Thyroid gland (tissue), 4 donors: ENCODE measurements around the gene ADAM11.

Experiments used
- POLR2A ChIP-seq, 2 donors: fragments of 450-650 bp; IDR thresholded peaks; one replicate each; pipeline ENCODE4 v1.6.1; 2017; ENCODE audit warnings: antibody characterized with exemption in 2 of 2, mild to moderate bottlenecking in 2 of 2, moderate library complexity in 1 of 2
- TF ChIP-seq, protein P1 (sequence below), 6 experiments: fragments of 200-600 bp in 3 of 6; fragments of 450-650 bp in 3 of 6; sonication (generic) in 3 of 6; IDR thresholded peaks; one replicate each; pipeline ENCODE4 v1.5.1; 2016 to 2019; ENCODE audit warnings: antibody characterized with exemption in 6 of 6, mild to moderate bottlenecking in 2 of 6, inconsistent platforms in 1 of 6, moderate library complexity in 1 of 6

DNA sequence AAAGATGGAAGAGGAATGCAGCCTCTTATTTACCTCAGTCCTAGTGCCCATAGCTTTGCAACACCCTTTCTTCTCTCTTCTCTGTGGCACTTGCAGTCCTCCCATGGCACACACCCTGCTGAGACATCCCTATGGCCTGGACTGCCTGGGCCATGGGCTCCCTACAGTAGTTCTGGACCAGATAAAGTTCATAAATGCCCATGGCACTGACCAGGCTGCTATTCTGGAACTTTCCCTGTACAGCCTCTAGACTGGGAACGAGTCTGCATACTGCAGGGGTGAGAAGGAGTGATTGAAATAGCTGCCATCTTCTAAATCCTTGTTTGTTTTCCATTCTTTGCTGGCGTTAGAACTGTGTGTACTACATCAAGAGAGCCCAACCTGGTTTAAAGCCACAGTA lies 24.5 kb upstream of the ADAM11 start:
- TF ChIP-seq, protein P1, sequence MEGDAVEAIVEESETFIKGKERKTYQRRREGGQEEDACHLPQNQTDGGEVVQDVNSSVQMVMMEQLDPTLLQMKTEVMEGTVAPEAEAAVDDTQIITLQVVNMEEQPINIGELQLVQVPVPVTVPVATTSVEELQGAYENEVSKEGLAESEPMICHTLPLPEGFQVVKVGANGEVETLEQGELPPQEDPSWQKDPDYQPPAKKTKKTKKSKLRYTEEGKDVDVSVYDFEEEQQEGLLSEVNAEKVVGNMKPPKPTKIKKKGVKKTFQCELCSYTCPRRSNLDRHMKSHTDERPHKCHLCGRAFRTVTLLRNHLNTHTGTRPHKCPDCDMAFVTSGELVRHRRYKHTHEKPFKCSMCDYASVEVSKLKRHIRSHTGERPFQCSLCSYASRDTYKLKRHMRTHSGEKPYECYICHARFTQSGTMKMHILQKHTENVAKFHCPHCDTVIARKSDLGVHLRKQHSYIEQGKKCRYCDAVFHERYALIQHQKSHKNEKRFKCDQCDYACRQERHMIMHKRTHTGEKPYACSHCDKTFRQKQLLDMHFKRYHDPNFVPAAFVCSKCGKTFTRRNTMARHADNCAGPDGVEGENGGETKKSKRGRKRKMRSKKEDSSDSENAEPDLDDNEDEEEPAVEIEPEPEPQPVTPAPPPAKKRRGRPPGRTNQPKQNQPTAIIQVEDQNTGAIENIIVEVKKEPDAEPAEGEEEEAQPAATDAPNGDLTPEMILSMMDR (IDR thresholded peaks at IDR 0.05) = no peak
- TF ChIP-seq POLR2A (IDR thresholded peaks at IDR 0.05) = no peak
